ENCODE measurements around the gene CTBP1.

Gene CTBP1

DNA sequence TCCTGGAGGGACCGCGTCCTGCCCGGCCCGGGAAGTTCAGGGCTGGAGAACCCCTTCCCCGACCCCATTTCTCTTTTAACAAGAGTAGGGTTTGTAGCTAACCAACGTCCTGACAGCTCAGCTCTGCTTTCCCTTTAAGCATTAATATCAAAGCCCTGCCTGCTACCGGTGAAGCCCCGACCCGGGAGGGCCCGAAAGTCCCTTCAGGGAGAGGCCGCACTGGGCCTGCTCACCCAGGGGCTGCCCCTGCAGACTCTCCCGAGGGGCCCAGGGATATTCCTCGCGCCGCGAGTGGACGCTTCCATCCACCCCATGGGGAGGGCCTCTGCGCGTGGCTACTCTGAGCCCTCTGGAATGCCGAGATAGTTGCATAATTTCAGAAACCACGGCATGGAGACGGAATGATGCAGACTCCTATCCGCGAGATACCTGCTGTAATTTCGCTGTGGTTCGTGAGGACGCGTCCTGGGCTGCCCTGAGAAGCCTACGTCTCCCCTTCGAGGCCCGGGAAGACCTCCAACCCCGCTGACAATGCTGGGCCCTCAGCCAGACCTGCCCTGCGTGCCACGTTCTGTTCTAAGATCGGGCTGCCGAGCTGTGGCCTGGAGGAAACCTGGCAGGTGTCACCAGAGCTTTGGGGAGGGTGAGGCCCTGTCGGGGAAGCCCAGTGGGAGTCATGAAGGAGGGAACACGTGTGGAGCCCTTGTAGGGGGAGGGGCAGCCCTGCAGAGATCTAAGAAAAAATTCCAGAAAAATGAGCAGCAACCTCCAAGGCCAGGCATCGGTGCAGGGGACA is 999 bp upstream of the CTBP1 start:
- DNase-seq: no peak

DNA sequence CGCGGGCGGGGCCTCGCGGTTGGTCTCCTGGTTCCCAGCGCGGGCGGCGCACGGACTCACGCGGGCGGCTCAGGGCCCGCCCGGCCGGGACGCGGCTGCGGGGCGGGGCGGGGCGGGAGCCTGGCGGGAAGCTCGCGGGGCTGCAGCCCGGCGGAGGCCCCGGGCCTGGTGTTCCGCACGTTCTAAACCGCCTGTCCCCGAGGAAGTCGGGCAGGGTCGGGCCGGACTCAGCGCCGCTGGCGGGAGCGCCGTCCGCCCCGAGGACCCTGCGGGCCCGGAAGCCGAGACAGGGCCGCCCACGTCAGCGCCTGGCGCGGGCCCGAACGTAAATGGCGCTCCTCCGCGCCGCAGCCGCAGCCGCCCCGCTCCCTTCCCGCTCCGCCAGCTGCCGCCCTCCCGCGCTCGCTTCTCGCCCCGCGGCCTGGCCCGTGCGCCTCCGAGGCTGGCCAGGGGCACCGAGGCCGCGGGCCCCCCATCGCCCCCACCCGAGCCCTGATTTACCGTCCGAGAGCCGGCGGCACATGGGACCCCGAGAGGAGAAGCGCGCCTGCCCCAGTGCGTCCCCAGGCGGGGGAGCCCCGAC is 309 bp upstream of the CTBP1 start:
- peak; percentile 48 to 90 for DNase-seq

DNA sequence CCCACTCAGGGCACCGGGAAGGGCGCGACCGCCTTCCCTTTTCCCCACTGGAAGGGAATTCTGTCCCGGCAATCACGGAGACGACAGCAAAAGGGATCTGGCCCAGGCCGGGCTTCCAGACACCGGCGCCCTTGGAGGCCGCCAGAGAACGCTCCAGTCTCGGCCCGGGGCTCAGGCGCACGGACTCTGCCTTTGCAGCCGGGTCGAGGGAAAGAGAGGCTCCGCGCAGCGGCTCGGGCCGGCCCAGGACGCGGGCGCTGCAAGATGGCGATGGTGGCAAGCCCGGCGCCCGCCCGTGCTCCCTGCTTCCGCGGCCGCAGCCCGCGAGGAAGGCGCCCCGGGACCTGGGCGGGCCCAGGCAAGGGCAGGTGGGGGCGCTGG is 1.1 kb downstream of the CTBP1 start:
- no peak for DNase-seq

DNA sequence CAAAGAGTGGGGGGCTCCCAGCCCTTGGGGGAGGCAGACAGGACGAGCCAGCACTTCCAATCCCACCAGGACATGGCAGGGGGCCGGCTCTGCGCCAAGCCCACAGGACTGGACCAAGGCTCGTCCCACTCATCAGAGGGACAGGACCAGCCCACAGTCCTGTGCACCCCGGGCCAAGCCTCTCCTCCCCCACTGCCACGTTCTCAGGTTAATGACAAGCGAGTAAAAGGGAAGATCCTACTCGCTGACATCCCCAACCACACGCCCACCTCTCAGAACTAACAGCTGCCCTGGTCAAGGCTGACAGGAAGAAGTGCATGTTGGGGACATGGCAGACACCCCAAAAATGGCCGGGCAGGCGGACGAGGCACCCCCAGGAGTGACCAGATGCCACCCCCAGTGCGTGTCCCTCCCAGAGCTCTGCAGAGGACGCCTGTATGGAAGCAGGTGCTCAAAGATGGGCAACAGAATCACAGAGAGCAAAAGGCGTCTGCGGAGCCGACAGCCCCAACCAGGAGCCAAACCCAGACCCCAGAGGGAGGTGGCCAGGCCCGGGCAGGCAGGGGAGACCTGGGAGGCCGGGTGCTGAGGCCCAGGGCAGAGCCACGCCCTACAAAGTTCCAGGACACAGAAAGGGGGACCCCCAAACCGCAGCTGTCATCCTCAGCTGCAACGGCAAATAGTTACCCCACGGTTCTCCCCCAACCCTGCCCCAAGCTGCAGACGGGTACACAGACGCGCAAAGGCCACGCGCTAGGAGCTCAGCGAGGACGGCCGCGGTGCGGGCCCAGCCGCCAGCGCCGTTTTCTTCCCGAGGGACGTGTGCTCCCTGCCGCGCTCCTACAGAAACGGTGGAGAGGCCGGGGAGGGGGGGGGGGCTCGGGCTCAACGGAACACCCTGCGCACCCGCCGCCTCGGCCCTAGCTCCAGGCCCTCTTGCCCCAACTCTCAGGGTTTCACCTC is 1.7 kb downstream of the CTBP1 start:
- no peak for DNase-seq

- no peak for DNase-seq
Observed at GRCh38 chr4:1246111-1246881, 2.6 kb downstream of the CTBP1 start.

DNA sequence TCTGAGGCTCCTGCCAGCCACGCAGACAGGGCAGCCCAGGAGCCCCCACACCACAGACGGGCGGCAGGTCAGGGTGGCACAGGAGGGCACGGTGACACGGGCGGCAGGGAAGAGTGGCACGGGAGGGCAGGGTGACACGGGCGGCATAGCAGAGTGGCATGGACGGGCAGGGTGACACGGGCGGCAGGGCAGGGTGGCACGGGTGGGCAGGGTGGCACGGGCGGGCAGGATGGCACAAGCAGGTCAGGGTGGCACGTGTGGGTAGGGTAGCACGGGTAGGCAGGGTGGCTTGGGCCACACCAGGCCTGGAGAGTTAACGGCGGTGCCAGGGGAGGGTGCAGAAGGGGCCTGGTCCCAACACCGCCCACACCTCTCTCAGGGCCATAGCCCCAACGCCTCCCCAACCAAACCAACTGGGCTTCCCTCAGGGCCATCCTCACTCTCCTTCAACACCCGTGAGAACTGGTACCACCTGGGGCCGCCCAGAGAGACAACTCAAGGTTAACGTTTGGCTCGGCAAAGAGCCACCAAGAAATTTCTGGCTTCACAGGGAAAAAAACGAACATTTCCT is 3.4 kb downstream of the CTBP1 start:
- DNase-seq: no peak

- DNase-seq: no peak
Observed at GRCh38 chr4:1244978-1245471, 3.9 kb downstream of the CTBP1 start.

DNA sequence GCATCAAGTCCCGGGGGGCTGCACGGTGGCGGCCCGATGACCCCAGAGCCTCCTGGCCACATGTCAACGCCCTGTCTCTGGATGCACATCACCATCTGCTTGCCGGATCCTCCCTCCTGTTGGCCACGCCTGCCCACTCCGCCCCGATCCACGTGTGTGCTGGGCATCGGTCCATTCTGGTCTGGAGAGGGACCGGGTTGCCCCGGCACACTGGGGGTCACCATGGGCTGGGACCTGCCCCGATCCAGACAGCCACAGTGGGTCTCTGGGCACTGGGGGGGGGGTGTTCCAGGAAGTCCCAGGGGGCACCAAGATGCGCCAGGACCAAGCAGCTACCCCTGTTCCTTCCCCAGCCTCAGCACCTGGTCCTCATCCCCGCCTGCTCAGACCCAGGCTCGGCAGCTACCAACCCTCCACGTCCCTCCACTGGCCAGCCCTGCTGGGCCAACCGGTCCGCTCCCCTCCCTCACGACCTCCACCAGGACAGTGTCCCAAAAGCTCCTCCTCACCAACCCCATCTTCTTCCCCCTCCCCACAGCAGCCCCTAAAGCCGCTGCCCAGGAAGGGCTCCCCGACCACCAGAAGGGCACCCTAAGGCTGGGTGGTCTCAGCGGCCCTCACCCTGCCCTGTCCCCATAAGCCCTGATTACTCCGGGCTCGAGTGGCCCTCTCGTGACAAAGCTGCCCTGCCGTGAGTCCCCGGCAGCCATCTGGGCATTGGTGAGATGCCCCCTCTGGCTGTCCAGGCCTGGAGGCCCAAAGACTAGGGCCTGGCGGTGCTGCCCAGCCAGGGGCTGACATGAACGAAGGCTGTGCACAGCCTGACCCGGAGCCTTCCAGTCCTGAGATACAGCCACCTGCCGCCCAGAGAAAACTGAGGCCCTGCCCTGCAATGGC is 4.6 kb downstream of the CTBP1 start:
- no peak for DNase-seq

GRCh38 chr4:1243451-1244080 is 5.4 kb downstream of the CTBP1 start:
- no peak for DNase-seq

- DNase-seq: no peak
Observed at GRCh38 chr4:1242506-1243450, 6.2 kb downstream of the CTBP1 start.

DNA sequence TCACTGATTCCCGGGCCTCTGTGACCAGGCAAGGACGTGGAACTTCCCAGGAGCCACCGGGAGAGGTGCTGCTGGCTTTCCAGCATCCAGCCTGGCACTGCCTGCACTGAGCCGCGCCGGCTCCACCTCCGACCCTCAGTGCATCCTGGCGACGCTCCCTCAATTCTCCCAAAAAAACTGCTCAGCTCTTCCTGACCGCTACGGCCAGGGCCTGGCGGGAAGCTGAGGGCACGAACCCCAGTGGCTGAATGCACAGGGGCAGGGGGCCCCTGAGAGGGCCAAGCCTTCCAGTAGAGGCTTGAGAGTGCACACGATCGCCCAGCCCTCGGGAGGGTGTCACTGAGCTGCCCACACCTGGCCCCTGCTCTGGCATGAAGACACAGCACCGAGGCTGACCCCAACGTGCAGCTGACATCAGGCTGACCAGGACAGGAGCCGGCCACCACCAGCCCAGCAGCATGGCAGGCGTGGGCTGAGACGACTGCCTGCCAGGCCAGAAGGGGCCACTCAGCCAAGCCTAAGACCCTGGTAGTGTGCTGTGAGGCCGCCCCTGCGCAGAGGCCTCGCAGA is 6.9 kb downstream of the CTBP1 start:
- DNase-seq: no peak

DNA sequence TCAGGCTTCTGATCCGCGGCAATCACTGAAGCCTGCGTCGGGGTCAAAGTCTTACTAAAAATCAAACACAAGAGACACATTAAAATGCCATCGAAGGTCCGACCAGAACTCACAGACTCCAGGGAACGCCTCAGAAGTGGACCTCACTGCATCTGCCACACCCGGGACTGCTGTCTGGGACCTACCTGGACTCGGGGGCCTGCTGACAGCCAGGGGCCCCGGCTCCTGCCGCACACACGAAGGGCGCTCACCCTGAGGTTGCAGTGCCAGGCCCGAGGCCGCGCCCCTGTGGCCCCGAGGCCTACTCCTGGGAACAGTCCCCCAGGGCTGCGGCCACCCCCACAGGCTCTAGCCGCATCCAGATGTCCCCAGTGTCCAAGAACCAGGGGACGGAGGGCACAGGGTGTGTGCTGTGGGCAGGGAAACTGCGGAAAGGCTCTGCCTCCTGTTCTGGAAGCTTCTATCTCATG is 7.4 kb downstream of the CTBP1 start:
- no peak for DNase-seq

DNA sequence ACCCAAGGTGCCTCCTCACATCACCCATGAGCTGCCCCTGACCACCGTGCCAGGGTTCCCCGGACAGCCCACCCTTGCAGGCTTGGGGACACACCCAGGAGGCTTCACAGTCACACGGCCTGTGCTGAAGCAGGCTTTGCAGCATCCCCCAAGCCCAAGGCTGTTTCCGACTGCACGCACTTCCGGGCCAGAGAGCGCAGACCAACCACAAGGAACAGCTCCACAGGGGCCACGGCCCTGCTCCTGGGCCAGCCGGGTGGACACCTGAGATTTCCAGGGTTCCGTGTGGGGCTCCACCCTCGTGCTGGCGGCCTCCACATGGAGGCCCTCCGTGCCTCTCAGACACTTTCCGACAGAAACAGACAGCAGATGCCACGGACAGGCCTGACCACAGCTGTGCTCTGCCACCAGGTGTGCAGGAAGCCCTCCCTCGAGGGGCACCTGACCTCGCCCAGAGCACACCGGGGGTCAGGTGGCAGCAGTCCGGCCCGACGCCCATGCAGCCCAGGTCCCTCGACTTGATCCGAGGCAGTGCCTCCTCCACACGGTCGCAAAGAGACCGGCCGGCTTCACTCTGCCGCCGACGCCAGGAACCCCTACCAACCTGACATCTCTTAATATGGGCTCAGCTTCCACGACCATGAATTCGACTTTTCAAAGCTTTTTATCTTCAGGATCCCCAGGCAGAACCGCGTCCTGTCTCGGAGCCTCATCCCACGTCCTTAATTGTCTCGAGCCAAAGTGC is 8.0 kb downstream of the CTBP1 start:
- no peak for DNase-seq

DNA sequence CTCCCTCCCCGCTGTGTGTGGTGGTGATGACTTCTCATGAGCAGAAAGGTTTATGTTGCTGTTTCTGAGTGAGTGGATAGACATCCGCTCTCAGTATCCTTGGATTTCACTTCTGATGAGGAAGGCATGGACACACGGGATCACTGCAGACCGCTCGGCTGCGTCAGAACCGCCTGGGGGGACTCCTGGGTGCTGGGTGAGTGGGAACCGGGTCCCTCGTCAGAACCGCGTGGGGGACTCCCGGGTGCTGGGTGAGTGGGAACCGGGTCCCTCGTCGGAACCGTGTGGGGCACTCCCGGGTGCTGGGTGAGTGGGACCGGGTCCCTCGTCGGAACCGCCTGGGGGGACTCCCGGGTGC is 9.0 kb downstream of the CTBP1 start:
- no peak for DNase-seq

DNA sequence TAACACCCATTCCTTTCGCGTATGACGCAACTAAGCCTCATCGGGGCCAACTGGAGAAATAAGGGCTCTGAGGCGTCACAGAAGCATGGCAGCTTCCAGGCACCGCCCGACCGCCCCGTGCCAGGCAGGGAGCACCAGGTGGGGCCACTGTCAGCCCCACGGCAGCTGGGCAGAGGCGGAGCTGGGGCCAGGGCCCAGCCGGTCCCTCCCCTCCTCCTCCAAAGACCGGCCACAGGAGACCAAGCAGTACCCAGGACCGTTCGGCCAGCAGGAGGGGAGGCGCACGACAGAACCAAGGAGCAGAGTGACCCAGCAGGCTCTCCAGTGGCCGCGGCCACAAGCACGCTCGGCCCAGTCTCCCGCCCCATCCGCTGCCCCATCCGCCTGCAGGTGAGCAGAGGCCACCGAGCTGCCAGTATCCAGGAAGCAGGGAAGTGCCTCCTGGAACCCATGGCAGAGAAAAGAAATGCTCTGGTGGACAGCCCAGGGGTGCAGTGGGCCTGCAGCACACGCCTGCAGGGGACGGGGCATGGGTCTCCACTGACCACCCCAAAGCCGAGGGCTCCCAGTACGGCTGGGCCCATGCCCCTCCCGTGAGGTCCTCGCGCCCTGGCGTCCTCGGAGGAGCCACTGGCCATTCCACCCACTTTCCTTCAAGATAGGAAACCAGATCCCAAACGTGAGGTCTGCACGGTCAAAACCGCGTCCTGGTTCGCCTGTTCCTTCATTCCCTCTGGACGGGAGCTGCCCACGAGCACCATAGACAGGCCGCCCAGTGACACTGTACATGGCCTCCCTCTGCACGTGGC is 9.6 kb downstream of the CTBP1 start:
- no peak for DNase-seq

DNA sequence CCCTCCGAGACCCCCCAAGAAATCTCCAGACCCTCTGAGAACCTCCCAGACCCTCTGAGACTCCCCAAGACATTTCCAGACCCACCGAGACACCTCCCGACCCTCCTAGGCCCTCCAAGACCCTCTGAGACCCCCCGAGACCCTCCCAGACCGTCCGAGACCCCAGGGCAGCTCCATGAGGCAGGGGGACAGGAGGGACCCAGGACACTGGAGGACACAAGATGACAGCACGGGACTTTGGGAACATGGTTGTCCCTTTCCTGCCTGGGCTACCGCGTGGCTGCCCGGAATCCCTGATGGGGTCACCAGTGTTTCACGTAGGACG is 10.3 kb downstream of the CTBP1 start:
- no peak for DNase-seq

GRCh38 chr4:1237981-1238675 is 10.8 kb downstream of the CTBP1 start:
- no peak for DNase-seq
